Neuronal stem cell (in vitro differentiated cells): Measurements from ENCODE around the gene C3orf70.

ENCODE experiments used
- DNase-seq: peaks from one replicate; pipeline ENCODE4 v3.0.0-alpha.2; 2013; ENCODE audit warnings: low spot score
- H2AFZ ChIP-seq: one replicate; pipeline ENCODE4 v1.6.1; 2013; ENCODE audit warnings: mild to moderate bottlenecking, low read length, inconsistent platforms
- H2AK5ac ChIP-seq: 2 replicates; pipeline ENCODE4 v1.6.1; 2013; ENCODE audit warnings: low read depth, mild to moderate bottlenecking, inconsistent platforms, low read length, moderate library complexity, mixed read lengths
- H2BK120ac ChIP-seq: 2 replicates; pipeline ENCODE4 v1.6.1; 2013; ENCODE audit warnings: low read depth, mild to moderate bottlenecking, inconsistent platforms, low read length, moderate library complexity, mixed read lengths
- H2BK12ac ChIP-seq: one replicate; pipeline ENCODE4 v1.6.1; 2013; ENCODE audit warnings: low read length, inconsistent platforms
- H2BK15ac ChIP-seq: 2 replicates; pipeline ENCODE4 v1.6.1; 2013; ENCODE audit warnings: mild to moderate bottlenecking, low read length, inconsistent platforms, mixed read lengths
- H2BK5ac ChIP-seq: one replicate; pipeline ENCODE4 v1.6.1; 2013; ENCODE audit warnings: inconsistent platforms, mild to moderate bottlenecking, low read length, moderate library complexity
- H3K14ac ChIP-seq: one replicate; pipeline ENCODE4 v1.6.1; 2013; ENCODE audit warnings: low read length, inconsistent platforms
- H3K18ac ChIP-seq: 2 replicates; pipeline ENCODE4 v1.6.1; 2013; ENCODE audit warnings: low read length, inconsistent platforms
- H3K23ac ChIP-seq: 2 replicates; pipeline ENCODE4 v1.6.1; 2013; ENCODE audit warnings: low read depth, mild to moderate bottlenecking, mixed read lengths, low read length, inconsistent platforms; ENCODE audit not compliant: poor library complexity
- H3K27ac ChIP-seq: replicated peaks from 3 replicates; pipeline ENCODE4 v1.5.1; 2013; ENCODE audit warnings: low read length, inconsistent platforms
- H3K27me3 ChIP-seq, 3 experiments: 2 replicates each; pipeline ENCODE4 v1.6.1; 2013; ENCODE audit warnings: low read length in 3 of 3, mild to moderate bottlenecking in 2 of 3, inconsistent platforms in 1 of 3, low read depth in 1 of 3, mixed read lengths in 1 of 3, moderate library complexity in 1 of 3; ENCODE audit not compliant: control insufficient read depth in 3 of 3, insufficient read depth in 3 of 3
- H3K36me3 ChIP-seq, 2 donors: replicated peaks in 1 of 2; 2 replicates each; pipeline ENCODE4 v1.6.1; 2013; ENCODE audit warnings: low read length in 2 of 2; ENCODE audit not compliant: control insufficient read depth in 2 of 2, insufficient read depth in 2 of 2
- H3K4ac ChIP-seq: 2 replicates; pipeline ENCODE4 v1.6.1; 2013; ENCODE audit warnings: inconsistent platforms, mild to moderate bottlenecking, low read length, moderate library complexity
- H3K4me1 ChIP-seq, 2 donors: 1 replicate in 1 of 2; 2 replicates in 1 of 2; pipeline ENCODE4 v1.6.1; 2013; ENCODE audit warnings: low read length in 2 of 2, low read depth in 1 of 2; ENCODE audit not compliant: control insufficient read depth in 2 of 2, insufficient read depth in 1 of 2
- H3K4me2 ChIP-seq: one replicate; pipeline ENCODE4 v1.6.1; 2013; ENCODE audit warnings: mild to moderate bottlenecking, low read length, inconsistent platforms; ENCODE audit not compliant: insufficient read depth, poor library complexity, severe bottlenecking
- H3K4me3 ChIP-seq, 2 donors: 2 replicates each; pipeline ENCODE4 v1.5.1; 2013; ENCODE audit warnings: low read length in 2 of 2, mild to moderate bottlenecking in 2 of 2, inconsistent platforms in 1 of 2, moderate library complexity in 1 of 2
- H3K79me1 ChIP-seq: one replicate; pipeline ENCODE4 v1.6.1; 2013; ENCODE audit warnings: low read depth, mild to moderate bottlenecking, inconsistent platforms, low read length, moderate library complexity
- H3K9ac ChIP-seq: one replicate; pipeline ENCODE4 v1.6.1; 2013; ENCODE audit warnings: mild to moderate bottlenecking, low read depth, low read length, inconsistent platforms; ENCODE audit not compliant: poor library complexity
- H3K9me3 ChIP-seq, 2 donors: replicated peaks in 1 of 2; 2 replicates each; pipeline versions ENCODE3 to v1.6.1; 2013; ENCODE audit warnings: low read length in 2 of 2, mild to moderate bottlenecking in 2 of 2, inconsistent platforms in 1 of 2, low read depth in 1 of 2, mixed read lengths in 1 of 2, moderate library complexity in 1 of 2; ENCODE audit not compliant: control insufficient read depth in 2 of 2, insufficient read depth in 1 of 2
- H4K8ac ChIP-seq: one replicate; pipeline ENCODE4 v1.6.1; 2013; ENCODE audit warnings: low read depth, mild to moderate bottlenecking, inconsistent platforms, low read length, moderate library complexity
- H4K91ac ChIP-seq: one replicate; pipeline ENCODE4 v1.6.1; 2013; ENCODE audit warnings: low read length, low read depth, mild to moderate bottlenecking, inconsistent platforms; ENCODE audit not compliant: poor library complexity
- WGBS, 2 donors: extraction: QIAGEN DNeasy Blood & Tissue Kit; methylation state at CpG; one replicate each; pipeline ENCODE4 v1.1.7; 2013; ENCODE audit warnings: missing lambda C conversion rate in 2 of 2, mixed read lengths in 1 of 2; ENCODE audit not compliant: insufficient read length in 2 of 2, insufficient replicate concordance in 1 of 2; ENCODE audit errors: extremely low coverage in 2 of 2; 5-methylcytosine and 5-hydroxymethylcytosine counted together

C3orf70 gene

GRCh38 chr3:185155678-185156077 lies 2.8 kb upstream of the C3orf70 start:
- Histone ChIP-seq H2AFZ (no peak overlapping the region), H3K27me3 (peaks cover 0 to 50% (median 0%) of the 10 kb centered on the region in 3 experiments), H3K4me1 (peaks cover 0 to 11% of the 10 kb centered on the region in 2 donors), H2BK120ac (no peak overlapping the region), H4K8ac (no peak overlapping the region), H3K36me3 (no peaks in the 10 kb centered on the region), H3K14ac (no peak overlapping the region), H3K27ac (no peak overlapping the region), H3K18ac (no peak overlapping the region), H3K9ac (no peak overlapping the region), H3K23ac (no peak overlapping the region), H2BK5ac (no peak overlapping the region), H3K4ac (no peak overlapping the region), H3K4me2 (no peak overlapping the region), H4K91ac (no peak overlapping the region), H2AK5ac (no peak overlapping the region), H2BK15ac (no peak overlapping the region), H3K9me3 (no peaks in the 10 kb centered on the region), H2BK12ac (no peak overlapping the region), H3K4me3 (no peak overlapping the region), H3K79me1 (peaks cover 3% of the 10 kb centered on the region)
- WGBS, 2 donors, result no CpG with 5 or more reads among the region's 5 CpGs
- no peak for DNase-seq

GRCh38 chr3:185153861-185154629 lies 1.2 kb upstream of the C3orf70 start:
- Histone ChIP-seq H3K4ac (no peak overlapping the region), H3K4me3 (peak overlapping the region in 1 of 2 donors; percentile 37), H3K23ac (no peak overlapping the region), H2BK120ac (no peak overlapping the region), H3K4me2 (no peak overlapping the region), H3K27ac (peak overlapping the region; percentile 38), H4K91ac (peak overlapping the region; percentile 16), H3K4me1 (peaks cover 0 to 14% of the 10 kb centered on the region in 2 donors), H3K27me3 (peaks cover 0 to 60% (median 0%) of the 10 kb centered on the region in 3 experiments), H2AFZ (peak overlapping the region; percentile 44), H3K9ac (peak overlapping the region; percentile 60), H4K8ac (peak overlapping the region; percentile 98), H2BK12ac (no peak overlapping the region), H2AK5ac (peak overlapping the region; percentile 53), H3K14ac (no peak overlapping the region), H3K18ac (peak overlapping the region; percentile 73), H3K9me3 (no peaks in the 10 kb centered on the region), H3K36me3 (no peaks in the 10 kb centered on the region), H2BK15ac (peak overlapping the region; percentile 100), H2BK5ac (no peak overlapping the region), H3K79me1 (peaks cover 3% of the 10 kb centered on the region)
- no peak for DNase-seq
- WGBS, 2 donors, result 100% methylated on average over 3 of the region's 16 CpGs; no CpG with 5 or more reads in 1 of the 2 donors

- peak; percentile 46 for DNase-seq
Measured at GRCh38 chr3:185153171-185153771, 411 bp upstream of the C3orf70 start.

GRCh38 chr3:185151964-185152409 lies 873 bp downstream of the C3orf70 start:
- peak overlapping the region; percentile 97 for H3K18ac ChIP-seq
- peaks cover 0 to 14% of the 10 kb centered on the region in 2 donors for H3K4me1 ChIP-seq
- H3K9ac ChIP-seq, result no peak overlapping the region
- H3K36me3 ChIP-seq, result no peaks in the 10 kb centered on the region
- H3K23ac ChIP-seq, result no peak overlapping the region
- no peak overlapping the region for H3K4ac ChIP-seq
- H3K27me3 ChIP-seq, result peaks cover 0 to 58% (median 0%) of the 10 kb centered on the region in 3 experiments
- no peak overlapping the region for H2BK5ac ChIP-seq
- no peaks in the 10 kb centered on the region for H3K9me3 ChIP-seq
- no CpG with 5 or more reads among the region's 9 CpGs for WGBS, 2 donors
- H3K79me1 ChIP-seq, result peaks cover 3% of the 10 kb centered on the region
- H2BK15ac ChIP-seq, result no peak overlapping the region
- no peak overlapping the region for H4K8ac ChIP-seq
- H2AK5ac ChIP-seq, result no peak overlapping the region
- H2BK12ac ChIP-seq, result no peak overlapping the region
- no peak overlapping the region for H3K14ac ChIP-seq
- peak overlapping the region; percentile 50 to 93 for H3K4me3 ChIP-seq
- peak overlapping the region; percentile 99 for H2AFZ ChIP-seq
- no peak overlapping the region for H4K91ac ChIP-seq
- H3K4me2 ChIP-seq, result peak overlapping the region; percentile 87
- DNase-seq, result no peak
- no peak overlapping the region for H2BK120ac ChIP-seq
- H3K27ac ChIP-seq, result peak overlapping the region; percentile 12

More at GRCh38 chr3:185153171-185153771, 411 bp upstream of the C3orf70 start:
- Histone ChIP-seq H3K9ac (peak overlapping the region; percentile 93), H2AFZ (peak overlapping the region; percentile 99), H3K4me3 (peak overlapping the region; percentile 50 to 93), H3K79me1 (peaks cover 3% of the 10 kb centered on the region), H2BK15ac (peak overlapping the region; percentile 100), H4K8ac (peak overlapping the region; percentile 98), H3K18ac (peak overlapping the region; percentile 99), H3K4me2 (peak overlapping the region; percentile 87), H2AK5ac (peak overlapping the region; percentile 98), H3K23ac (peak overlapping the region; percentile 82), H4K91ac (peak overlapping the region; percentile 16), H3K9me3 (no peaks in the 10 kb centered on the region), H2BK12ac (peak overlapping the region; percentile 86), H2BK5ac (peak overlapping the region; percentile 85), H3K27ac (peak overlapping the region; percentile 41), H2BK120ac (peak overlapping the region; percentile 99), H3K27me3 (peaks cover 0 to 66% (median 0%) of the 10 kb centered on the region in 3 experiments), H3K36me3 (no peaks in the 10 kb centered on the region), H3K4ac (peak overlapping the region; percentile 80), H3K4me1 (peaks cover 0 to 14% of the 10 kb centered on the region in 2 donors), H3K14ac (peak overlapping the region; percentile 95)
- WGBS, 2 donors, result no CpG with 5 or more reads among the region's 53 CpGs
